GM18499 (cell line): Measurements from ENCODE around the gene SDCCAG8.

Experiments used
- ATAC-seq: cut with Tn5 transposase; IDR thresholded peaks from one replicate; pipeline ENCODE4 v1.9.1; 2021; ENCODE audit warnings: moderate number of reproducible peaks; ENCODE audit not compliant: insufficient read depth, unreplicated experiment

SDCCAG8 gene

DNA sequence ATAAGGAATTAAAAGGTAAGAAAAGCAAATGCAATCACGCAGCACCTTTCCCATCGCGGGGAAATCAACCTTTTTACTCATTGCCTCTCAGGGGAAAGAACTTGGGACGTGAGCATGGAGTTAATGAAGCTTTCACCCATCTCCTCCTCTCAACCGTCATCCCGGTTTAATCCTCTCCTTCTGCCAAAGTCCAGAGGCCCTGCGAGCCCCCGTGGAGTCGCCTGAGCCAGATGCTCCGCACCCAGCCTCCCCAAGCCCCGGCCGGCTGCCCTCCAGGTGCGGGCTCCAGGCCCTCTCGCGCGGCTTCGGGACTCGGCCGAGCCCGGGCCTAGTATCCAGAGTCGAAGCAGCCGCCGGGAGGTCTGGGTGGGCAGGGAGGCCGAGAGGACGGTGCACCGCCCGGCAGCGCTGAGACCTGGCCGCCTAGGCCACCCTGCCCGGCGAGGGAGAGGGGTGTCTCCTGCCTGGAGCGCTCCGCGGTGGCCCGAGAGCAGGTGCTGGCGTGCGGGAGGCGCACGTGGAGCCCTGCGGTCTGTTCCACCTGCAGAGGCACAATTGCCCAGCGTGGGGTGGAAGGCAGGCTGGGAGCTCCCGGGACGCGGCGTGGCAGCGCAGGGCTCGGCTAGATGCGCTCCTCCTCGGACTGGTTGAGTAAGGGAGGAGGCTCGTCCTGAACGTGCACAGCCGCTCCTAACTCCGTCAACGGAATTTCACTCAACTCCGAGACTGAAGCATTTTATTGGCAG is 218.5 kb downstream of the SDCCAG8 start:
- ATAC-seq = no peak

DNA sequence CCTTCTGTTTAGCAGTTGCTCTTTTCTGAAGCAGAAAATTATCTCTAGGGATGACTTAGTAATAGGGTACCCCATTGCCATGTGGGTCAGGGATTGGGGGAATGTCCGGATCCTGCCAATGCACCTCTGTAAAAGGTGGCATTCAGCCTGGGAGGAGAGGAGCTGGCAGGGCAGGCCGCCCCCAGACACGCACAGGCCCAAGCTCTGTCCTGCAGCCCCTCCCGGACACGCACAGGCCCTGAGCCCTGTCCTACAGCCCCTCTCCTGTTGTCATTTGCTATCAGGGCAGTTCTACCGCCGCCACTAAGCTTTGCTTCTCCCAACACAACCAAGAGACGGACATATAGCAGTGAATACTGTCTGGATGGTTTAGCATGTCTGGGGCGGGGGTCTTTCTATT is 219.1 kb downstream of the SDCCAG8 start:
- no peak for ATAC-seq

DNA sequence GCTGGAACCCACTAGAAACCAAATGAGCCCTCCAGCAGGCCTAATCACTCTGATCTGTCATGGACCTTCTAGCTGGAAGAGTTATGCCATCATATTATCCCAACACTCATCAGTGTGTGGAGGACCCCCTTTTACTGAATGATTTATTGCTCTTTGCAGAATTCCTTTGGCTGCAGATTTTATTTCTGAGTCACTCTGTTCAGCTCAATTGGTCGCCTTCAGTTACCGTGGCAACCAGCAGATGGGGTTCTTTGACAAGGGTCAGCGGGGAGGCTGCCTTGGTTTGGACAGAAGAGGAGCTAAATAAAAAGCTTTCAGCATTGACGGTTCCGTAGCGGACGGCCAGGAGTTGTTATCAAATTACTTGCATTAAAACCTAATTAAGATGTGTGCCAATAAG is 220.1 kb downstream of the SDCCAG8 start:
- ATAC-seq = no peak

DNA sequence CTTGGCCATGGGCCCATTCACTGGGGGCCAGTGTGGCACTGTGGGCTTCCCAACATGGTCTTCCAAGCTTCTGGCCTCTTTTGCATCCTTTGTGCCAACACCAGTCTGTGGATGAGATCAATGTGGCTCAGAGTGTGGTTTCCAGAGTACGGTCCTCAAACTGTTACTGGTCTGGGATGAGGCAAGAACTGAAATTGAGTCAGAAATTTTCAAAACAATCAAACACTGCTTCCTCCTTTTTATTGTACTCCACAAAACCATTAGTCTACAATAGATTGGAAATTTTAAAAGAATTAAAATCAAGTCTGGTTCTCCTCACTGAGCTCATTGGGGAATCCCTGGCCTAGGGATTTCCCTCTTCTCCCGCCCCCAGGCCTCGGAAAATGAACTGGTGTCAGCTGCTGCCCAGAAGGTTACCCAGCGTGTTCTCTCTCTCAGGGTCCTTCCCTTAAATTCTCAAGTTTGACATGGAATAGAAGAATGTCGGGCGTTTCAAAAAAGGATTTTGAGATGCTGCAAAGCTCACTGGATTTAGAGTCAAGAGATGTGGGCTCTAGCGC is 222.0 kb downstream of the SDCCAG8 start:
- no peak for ATAC-seq

DNA sequence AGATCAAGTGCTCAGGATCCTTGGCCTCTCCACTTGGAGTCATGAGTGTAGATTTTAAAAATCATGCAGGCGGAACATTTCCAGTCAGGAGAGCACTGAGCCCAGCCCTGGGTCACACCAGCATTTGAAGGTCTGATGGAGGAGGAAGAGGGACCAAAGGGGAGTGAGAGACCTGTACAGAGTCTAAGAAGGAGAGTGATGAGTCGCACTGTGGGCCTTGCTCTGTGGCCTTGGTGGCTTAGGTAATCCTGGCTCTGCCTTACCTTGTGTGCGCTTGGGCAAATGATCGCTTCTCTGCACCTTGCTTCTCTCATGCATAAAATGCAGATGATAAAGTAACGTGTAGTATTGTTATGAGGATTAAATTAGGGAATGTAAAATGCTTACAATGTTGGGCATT is 225.3 kb downstream of the SDCCAG8 start:
- no peak for ATAC-seq

DNA sequence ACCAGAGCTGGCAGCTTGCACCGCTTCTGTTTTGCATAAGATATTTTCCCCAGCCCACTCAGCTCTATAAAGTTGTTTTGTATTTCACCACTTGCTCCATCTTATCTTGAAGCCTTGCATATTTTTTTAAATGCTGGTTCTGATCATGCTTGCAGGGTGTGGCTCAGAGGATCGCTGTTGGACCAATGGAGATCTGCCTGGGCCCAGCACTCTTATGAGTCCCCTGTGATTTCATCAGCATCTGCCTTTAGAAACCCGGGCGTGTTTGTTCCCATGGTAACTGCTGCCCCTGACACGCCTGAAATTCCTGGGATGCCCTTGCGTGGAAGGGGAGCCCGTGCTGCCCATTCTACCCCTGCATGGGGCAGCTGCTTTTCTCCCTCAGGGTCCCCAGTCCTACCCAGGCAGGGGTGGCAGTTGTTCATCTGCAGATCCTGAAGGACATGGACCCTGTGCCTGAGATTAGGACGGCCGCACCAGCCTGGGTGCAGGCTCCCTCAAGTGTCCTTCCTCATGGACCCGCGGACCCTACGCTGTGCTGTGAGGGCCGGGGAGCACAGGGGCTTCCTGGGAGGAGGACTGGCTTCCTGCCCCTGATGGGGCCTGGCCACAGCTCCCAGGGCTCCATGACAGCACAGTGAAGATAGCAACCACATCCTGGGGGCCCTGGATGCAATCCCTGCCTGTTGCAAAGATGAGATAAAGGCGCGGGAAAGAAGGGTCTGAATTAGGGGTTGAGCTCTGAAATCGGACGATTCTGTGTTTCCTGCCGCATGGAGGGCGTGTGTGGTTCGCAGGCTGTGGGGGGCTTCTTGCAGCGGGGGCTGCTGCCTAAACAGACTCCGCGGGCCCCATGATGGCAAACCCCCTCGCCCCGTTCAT is 226.5 kb downstream of the SDCCAG8 start:
- ATAC-seq = no peak

DNA sequence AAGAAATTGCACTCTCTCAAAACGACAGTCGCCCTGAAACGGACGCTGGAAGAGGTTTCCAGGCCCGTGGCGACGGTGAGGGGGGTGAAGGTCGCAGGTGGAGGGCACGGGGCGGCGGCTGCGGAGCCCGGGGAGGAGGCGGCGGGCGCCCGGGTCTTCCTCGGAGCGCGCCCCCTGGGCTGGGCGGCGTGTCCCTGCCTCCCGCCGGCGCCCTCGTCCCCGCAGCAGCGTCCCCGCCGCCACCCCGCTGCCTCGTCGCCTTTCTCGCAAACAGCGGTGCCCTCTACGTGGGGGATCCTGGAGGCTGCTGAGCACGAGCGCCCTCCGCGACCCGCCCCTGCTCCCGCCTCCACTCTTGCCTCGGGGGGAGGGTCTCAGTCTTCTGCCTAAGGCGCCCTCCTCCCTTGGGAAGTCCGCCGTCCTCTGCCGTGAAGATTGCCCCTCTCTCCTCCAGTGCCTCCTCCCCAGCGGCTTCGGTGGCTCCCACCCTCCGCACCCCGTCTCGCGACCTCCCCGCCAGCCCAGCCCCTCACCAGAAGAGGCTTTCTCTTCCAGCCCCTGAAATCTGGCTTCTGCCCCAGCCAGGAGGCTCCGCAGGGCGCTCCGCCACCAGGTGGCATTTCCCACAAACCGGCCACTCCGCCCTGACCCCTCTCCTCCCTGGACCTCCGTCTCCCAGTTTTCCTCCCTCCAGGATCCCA is 227.4 kb downstream of the SDCCAG8 start:
- ATAC-seq = no peak

DNA sequence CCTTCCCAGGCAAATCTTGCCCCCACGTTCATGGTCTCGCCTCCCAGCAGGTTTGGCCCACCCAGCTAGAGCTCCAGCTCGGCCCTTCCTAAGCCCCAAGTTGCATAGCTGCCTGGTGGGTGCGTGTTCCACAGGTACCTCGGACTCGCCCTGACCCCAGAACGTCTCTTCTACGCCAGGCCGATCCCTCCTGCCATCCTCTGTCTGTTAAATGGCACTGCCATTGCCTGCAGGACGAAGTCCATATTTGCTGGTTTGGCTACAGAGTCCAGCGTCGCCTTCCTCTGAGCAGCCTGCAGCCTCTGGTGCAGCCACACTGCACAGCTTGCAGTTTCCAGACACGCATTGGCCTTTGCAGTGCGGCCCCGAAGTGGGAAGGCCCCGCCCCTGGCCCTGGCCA is 228.1 kb downstream of the SDCCAG8 start:
- no peak for ATAC-seq

DNA sequence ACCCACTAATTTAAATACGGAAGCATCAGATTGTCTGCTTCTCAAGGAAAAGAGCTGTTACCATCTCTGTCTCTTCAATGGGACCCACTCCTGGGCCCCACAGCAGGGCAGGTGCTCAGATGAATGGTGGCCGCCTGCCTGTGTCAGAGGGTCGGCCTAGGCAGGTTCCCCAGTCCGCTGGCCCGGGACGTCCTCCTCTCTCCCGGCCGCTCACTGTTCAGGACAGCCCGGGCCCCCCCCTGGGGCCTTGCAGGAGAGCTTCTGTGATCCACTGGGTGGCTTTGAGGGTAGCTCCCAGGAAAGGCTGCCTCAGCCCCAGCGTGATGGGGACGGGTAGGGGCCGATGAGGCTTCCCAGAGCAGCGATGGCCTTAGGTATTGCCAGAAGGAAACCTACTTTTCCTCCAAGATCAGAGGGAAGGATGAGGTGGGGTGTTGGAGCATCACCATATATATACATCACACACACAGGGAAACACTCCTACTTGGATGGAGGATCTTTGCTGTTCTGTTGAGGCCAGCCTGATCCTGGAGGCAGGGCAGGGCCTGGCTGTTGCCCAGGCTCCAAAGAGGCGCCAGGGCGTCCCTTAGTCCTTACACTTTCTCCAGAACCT is 231.3 kb downstream of the SDCCAG8 start:
- no peak for ATAC-seq

DNA sequence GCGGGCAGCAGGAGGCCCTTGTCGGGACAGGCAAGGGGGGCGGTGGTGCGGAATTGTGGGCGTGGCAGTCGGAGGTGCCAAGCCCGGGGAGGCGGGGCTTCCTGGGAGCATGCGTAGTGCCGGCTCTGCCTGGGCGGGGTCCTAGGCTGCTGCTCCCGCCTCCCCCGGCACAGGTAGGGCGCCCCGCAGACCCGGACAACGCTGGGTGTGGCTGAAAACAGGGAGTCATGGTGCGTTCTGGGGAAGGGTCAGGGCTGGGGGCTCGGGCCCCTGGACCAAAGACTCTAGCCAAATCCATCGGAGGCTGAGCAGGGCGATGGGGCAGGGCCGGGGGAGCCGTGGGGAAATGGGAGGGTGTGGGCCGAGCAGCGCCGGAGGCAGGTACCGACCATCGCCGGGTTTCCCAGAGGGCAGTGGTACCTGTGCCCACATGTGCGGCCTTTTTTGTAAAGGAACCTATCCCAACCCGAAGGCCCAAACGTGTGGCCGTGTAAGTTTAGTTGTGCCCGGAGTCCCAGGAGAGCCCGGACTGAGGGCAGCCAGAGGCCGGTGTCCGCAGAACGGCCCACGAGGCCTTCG is 231.9 kb downstream of the SDCCAG8 start:
- no peak for ATAC-seq

DNA sequence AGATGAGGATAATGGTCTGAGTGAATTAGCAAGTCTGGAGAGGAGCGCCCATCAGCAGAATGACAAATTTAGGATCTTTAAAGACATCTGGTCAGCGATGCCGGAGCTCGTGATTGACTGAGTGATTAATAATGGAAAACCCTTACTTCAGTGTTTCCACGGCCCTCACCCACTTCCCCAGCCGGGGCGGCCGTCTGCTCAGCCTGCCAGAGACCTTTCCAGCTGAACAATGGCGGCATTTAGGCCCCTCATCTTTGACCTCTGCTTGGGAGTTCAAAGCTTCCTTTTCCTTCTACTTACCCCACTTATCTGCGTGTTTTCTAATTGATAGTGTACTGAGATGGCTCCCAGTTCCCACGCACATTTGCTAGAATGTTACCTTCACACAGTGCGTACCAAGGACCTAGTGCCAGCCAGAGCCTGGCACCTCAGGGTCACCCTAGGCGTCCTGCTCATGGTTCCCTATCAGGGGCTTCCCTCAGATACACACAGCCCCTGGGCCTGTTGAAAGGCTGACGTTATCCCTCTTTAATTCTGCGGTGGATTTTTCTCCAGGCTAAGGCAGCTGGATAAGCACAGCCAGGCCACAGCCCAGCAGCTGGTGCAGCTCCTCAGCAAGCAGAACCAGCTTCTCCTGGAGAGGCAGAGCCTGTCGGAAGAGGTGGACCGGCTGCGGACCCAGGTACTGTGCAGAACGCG is 232.8 kb downstream of the SDCCAG8 start:
- no peak for ATAC-seq

DNA sequence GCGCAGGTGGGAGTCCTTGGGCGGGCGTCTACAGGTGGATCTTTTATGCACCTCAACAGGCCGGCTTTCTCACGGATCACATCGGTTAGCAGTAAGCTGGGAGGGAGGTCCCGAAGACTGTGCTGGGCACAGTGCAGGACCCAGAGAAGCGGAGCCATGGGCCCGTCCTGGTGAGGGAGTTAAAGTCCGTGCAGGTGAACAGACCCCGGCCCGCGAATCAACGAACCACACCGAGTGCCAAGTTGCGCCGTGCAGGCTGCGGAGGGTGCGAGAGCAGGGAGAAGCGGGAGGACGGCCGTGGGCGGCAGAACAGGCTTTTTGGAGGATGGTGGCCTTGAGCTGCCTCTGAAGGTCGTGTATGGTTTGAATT is 233.3 kb downstream of the SDCCAG8 start:
- no peak for ATAC-seq

DNA sequence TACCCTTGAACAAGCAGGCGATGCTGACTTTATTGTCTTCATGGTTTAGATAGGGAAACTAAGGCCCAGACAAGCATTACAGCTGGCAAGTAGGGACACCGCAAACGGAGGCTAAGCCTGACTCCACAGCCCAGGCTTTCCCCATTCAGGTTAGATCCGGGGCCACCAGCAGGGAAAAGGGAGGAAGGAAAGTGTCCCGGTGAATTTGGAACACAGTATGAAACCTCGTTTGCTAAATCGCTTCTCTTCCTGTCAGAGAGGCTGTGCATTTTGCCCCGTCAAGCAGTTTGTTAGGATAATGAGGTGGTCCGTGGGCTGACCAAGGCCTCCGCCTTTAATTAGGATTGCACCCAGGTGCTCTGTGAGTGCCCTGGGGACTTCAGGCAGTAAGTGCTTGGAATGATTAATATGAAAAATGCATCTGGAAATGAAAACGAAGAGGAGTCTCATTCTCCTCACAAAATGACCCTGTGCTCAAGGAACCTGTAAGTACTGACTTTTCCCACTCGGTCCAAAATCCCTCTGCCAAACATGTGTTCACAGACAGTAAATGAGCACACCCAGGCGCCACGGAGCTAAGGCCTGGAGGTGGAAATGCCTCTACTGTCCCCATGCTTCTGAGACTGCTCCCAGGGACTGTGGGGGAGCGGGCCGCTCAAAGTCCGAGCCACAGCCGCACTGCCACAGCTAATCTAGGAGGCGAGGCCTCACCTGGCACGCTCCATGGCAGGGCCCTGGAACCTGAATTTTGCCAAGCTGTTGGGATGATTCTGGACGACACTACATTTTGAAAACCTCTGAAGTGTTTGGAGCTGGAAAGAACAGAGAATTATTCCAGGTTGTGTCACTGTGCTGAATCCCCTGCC is 234.1 kb downstream of the SDCCAG8 start:
- no peak for ATAC-seq

DNA sequence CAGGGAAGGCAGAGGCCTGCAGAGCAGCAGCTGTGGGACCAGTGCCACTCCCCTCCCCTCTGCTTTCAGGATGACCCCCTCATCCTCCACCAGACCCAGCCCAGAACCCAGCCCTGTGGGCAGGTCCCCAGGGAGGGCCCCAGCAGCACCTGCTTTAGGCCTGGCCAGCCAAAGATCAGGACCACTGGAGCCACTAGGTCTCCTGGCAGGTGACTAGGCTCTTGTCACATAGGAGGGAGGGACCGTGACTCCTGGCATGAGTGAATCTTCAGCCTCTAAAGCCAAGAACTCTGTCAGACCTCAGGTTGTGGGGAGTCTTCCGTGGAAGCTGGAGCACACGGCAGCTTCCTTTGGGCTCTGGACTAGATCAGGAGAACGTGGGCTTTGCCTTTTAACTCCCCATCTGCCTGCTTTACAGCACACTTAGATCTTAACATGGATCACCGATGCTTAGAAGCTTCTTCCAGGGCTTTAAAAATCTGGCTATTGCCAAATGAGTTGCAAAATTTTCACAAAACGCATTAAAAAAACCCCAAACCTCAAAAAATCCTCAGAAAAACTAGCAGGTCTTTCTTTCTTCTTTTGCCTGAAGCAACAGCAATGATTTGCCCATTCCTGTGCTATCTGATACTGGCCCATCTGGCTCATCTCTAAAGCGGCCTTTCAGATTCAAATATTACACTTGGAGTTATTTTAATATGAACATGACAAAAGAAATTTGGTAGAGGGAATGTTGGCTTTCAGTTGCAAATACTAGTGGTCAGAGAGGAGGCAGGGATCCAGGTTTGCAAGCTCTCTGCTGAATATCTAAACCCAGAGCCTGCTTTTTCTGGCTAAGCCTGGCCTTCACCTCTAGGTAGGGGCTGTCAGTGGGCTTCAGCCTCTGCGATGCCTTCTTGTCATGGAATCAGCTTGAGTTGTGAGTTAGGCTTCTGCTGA is 235.2 kb downstream of the SDCCAG8 start:
- no peak for ATAC-seq

DNA sequence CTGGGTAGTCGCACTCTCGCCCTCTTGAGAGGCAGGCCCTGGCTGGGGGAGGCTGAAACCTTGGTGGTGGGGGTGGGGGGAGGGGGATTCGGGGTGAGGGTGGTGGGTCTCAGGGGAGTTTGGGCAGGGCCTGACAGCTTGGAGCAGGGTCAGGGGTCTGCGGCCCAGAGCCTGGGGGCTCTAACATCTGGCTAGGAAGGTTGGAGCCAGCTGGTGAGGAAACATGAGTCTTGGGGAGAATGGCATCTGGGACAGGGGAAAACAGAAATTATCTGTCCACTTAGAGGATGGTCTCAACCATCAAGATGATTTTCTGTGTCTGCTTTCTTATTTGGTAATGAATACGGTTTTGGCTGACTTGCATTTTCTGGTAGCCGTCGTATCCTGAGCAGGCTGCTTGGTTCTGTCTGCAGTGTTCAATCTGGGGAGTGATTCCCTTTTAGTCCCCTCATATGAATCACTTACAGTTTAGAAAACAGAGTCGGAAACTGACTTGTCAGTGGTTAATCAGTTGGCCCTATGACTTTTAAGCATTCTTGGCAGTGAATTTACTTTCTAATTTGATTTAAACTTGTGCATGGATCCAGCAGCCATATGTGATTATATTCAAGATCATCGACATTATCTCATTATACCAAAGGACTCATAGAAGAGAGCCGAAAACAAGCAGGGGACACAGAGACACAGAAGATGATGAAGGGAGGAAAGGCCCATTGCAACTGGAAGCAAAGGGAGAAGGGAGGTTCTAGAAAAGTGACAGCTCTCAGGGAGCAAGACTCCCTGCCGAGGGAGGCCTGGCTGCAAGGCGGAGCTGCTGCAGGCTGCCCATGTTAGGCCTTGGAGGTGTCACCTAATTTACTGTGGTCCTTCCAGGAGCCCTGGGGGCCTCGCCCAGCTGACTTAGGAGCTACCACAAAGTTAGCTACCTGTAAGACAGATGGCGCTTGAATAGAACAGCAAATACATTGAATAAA is 237.6 kb downstream of the SDCCAG8 start:
- no peak for ATAC-seq

DNA sequence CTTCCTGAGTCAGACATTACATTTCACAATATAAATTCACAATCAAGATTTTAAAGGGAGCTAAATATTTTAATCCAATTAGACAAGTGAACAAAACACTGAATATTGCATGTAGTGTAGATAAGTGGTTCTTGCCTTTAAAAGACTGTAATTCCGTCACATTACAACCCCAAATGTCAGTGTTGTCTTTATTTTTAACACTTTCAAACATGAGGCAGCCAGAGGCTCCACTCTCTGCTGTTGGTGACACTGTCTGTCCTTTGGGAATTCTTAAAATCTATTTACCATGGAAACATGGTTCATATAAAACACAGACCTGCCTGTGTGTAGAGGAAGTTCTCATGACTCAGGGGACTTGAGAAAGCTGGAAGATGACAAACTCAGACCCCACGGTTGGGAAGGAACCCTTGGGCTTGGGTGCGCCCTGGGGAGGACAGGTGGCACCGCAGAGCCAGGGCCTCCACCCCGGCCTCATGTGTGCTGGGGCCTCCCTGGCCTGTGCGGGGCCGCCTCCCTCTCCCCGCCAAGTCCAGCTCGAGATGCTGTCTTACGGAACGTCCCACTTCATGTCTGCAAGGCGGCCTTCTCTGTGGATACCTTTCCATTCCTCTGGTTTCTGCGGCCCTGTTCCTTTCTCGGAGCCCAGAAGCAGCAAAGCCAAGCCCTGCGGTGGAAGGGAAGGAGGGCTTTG is 239.0 kb downstream of the SDCCAG8 start:
- ATAC-seq = no peak
